ENCODE results near the gene KLRF2.

DNA sequence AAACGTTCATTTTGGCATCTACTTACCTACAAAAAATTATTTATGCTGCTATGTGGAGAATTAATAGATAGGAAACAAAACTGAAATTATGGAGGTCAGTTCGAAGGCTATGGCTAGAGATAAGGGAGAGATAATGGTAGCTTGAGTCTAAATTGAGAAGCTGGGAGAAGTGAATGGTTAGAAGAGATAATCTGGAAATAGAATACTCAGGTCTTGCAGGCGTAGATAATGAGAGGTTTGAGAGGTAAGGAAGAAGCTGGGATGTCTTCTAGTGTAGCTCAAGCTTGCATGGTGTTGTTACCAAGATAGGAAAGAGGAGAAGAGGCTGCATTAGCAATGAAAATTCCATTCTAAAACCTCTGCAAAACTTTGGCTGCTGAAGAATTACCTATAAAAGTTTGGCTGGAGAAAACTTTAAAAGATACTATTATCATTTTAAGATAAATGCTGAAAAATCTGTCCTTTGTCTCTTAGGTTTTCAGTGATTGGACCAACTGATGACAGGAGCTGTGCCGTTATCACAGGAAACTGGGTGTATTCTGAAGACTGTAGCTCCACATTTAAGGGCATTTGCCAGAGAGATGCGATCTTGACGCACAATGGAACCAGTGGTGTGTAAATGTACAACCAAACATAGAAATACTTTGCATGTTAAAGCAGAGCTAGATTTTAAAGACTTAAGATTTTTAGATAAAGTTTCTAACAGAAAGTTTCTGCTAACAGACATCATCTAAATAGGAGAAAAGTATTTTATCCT is 14.1 kb downstream of the KLRF2 start:
- no peak for TF ChIP-seq MXI1 (IDR thresholded peaks at IDR 0.05; ENCODE audit: low read depth, low read length)
- TF ChIP-seq, protein P1, sequence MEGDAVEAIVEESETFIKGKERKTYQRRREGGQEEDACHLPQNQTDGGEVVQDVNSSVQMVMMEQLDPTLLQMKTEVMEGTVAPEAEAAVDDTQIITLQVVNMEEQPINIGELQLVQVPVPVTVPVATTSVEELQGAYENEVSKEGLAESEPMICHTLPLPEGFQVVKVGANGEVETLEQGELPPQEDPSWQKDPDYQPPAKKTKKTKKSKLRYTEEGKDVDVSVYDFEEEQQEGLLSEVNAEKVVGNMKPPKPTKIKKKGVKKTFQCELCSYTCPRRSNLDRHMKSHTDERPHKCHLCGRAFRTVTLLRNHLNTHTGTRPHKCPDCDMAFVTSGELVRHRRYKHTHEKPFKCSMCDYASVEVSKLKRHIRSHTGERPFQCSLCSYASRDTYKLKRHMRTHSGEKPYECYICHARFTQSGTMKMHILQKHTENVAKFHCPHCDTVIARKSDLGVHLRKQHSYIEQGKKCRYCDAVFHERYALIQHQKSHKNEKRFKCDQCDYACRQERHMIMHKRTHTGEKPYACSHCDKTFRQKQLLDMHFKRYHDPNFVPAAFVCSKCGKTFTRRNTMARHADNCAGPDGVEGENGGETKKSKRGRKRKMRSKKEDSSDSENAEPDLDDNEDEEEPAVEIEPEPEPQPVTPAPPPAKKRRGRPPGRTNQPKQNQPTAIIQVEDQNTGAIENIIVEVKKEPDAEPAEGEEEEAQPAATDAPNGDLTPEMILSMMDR (IDR thresholded peaks at IDR 0.05), result no peak
- no peak for TF ChIP-seq POLR2AphosphoS5 (IDR thresholded peaks at IDR 0.05; ENCODE audit: low read depth, low read length)
- TF ChIP-seq RCOR1 (IDR thresholded peaks at IDR 0.05; ENCODE audit: low read length), result no peak
- no peak for TF ChIP-seq RAD21 (IDR thresholded peaks at IDR 0.05; ENCODE audit: low read length)
- TF ChIP-seq, protein P2, sequence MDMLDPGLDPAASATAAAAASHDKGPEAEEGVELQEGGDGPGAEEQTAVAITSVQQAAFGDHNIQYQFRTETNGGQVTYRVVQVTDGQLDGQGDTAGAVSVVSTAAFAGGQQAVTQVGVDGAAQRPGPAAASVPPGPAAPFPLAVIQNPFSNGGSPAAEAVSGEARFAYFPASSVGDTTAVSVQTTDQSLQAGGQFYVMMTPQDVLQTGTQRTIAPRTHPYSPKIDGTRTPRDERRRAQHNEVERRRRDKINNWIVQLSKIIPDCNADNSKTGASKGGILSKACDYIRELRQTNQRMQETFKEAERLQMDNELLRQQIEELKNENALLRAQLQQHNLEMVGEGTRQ (IDR thresholded peaks at IDR 0.05; ENCODE audit: borderline replicate concordance, low read depth, low read length), result no peak
- TF ChIP-seq, protein P3, sequence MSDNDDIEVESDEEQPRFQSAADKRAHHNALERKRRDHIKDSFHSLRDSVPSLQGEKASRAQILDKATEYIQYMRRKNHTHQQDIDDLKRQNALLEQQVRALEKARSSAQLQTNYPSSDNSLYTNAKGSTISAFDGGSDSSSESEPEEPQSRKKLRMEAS (IDR thresholded peaks at IDR 0.05; ENCODE audit: low read depth), result no peak
- TF ChIP-seq, protein P4, sequence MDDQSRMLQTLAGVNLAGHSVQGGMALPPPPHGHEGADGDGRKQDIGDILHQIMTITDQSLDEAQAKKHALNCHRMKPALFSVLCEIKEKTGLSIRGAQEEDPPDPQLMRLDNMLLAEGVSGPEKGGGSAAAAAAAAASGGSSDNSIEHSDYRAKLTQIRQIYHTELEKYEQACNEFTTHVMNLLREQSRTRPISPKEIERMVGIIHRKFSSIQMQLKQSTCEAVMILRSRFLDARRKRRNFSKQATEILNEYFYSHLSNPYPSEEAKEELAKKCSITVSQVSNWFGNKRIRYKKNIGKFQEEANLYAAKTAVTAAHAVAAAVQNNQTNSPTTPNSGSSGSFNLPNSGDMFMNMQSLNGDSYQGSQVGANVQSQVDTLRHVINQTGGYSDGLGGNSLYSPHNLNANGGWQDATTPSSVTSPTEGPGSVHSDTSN (IDR thresholded peaks at IDR 0.05), result no peak
- no peak for TF ChIP-seq ELF1 (IDR thresholded peaks at IDR 0.05)
- no peak for TF ChIP-seq EP300 (IDR thresholded peaks at IDR 0.05; ENCODE audit: borderline replicate concordance in 1 of 2, low read depth in 1 of 2, low read length in 1 of 2)
- TF ChIP-seq TEAD4 (IDR thresholded peaks at IDR 0.05; ENCODE audit: borderline replicate concordance, insufficient read depth), result no peak
- TF ChIP-seq TAF1 (IDR thresholded peaks at IDR 0.05; ENCODE audit: borderline replicate concordance, low read depth, low read length), result no peak
- no peak for TF ChIP-seq FOXJ3 (CRISPR knock-in tag; IDR thresholded peaks at IDR 0.05)
- no peak for TF ChIP-seq SMC3 (IDR thresholded peaks at IDR 0.05; ENCODE audit: low read depth, low read length)

All from SK-N-SH (cell line).